ENCODE data around the gene CLK1.
"Not testable (repeated sequence)": the region's sequence is repeated elsewhere in the genome, so short reads cannot be mapped to it uniquely, and the experiment has no call there.

Gene CLK1

DNA sequence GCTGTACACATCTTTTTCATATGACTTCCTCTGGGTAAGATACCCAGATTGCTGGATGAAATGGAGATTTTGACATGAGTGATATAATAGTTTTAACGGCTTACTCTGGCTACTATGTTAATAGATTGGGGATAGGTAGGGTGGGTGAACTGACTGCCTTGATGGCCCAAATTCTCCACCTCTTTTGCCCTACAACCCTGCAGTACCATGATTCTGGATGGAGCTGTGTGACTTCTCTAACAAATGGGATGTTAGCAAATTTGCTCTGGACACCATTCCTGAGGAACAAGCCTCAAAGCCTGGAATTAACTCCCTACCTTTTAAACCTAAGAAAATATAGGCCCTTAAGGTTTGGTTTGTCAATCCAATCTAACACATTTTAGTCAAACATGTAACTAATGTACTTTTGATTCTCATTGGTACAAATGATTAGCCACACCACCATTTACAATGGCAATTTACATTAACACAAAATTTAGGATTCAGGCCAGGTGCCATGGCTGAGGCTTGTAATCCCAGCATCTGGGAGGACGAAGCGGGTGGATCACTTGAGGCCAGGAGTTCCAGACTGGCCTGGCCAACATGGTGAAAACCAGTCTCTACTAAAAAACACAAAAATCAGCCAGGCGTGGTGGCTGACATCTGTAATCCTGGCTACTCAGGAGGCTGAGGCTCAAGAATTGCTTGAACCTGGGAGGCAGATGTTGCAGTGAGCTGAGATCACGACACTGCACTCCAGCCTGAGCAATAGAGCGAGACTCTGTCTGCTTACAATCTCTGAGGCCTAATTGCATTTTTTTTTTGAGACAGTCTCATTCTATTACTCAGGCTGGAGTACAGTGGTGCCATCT is 12.8 kb downstream of the CLK1 start:
- no peak for DNase-seq (ENCODE audit: low spot score)

DNA sequence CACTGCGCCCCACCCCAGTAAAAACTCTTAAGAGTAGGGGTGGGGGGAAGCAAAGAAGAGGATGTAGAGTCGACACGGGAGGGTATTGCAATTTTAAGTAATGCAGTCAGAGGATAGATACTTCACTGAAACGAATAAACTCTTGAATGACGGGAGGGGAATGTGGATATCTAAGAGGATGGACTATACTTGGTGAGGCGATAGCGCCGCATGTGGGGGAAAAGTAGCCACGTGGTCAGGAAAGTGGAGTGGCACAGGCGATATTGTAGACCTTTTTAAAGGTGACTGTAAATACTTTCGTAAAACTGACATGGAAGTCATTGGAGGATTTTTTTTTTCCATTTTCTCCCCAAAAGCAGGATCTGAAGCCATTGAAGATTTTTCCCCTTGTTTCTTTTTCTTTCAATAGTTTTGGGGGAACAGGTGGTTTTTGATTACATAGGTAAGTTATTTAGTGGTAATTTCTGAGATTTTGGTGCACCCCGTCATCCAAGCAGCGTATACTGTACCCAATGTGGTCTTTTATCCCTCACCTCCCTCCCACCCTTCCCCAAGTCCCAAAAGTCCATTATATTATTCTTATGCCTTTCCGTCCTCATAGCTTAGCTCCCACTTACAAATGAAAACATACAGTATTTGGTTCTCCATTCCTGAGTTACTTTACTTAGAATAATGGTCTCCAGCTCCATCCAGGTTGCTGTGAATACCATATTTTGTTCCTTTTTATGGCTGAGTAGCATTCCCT is 13.8 kb downstream of the CLK1 start:
- no peak for DNase-seq (ENCODE audit: low spot score)

DNA sequence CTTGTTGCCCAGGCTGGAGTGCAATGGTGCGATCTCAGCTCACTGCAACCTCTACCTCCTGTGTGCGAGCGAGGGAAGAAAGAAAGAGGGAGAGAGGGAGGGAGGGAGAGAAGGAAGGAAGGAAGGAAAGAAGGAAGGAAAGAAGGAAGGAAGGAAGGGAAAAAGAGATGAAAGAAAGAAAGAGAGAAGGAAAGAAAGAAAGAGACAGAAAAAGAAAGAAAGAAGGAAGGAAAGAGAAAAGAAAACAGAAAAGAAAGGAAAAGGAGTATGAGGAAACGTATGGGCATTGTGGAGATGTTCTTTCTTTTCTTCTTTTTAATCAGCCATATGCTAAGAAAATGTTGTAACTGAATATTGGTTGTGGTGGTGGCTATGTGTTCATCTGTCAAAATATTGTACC is 16.5 kb downstream of the CLK1 start:
- no peak for DNase-seq (ENCODE audit: low spot score)

DNA sequence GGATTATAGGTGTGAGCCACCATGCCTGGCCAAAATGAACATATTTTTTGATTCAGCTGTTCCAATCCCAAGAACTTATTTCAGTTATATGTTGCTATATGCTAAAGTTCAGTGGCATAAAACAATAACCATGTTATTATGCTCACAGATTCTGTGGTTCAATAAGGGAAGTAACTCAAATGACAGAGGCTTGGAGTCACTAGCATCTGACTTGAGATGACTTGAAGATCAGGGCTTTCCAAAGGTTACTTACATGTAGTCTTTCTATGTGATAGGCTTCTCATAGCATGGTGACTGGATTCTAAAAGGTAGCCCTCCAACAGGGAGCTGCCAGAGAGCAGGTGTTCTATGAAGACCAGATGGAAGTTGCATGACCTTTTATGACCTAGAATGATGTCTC is 17.2 kb downstream of the CLK1 start:
- no peak for DNase-seq (ENCODE audit: low spot score)

DNA sequence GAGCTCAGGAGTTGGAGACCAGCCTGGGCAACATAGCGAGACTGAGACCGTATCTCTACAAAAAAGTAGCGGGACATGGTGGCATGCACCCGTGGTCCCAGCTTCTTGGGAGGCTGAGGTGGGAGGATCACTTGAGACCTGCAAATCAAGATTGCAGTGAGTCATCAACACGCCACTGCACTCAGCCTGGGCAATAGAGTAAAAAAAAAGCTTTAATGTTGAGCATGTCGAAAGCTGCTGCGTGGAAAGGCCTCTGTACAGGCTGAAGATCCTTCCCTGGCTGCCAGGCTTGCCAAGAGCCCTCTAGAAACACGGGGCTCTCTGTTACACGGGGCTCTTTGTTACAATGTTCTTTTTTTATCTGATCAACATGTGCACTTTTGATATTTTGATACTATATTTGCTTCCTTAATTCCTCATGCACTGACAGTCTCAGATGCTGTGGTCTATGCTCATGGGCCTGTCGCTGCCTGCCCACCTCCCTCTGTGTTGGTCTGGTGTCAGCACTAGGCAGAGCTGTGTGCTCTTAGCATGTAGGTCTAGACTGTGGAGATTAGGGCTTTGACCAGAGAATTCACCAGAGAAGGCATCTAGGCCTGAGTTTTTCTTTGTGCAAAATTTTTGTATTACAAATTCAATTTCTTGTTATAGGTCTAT is 18.7 kb downstream of the CLK1 start:
- no peak for DNase-seq (ENCODE audit: low spot score)

DNA sequence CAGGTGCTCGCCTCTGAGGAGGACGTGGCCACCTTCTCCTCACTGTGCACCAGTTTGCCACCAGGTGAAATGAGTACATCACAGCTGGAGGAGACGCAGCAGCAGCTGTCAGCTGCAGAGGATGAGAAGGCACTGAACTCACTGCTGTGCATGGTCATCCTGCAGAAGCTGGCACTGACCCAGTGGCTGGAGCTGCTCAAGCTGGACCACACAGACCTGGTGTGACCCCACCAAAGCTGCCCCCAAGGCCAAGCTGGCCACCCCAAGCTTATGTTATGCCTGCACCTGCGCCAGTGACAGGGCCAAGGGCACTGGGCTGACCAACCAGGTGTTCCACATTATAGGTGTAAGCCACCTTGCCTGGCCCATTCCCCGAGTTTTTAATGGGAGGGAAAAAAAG is 19.3 kb downstream of the CLK1 start:
- no peak for DNase-seq (ENCODE audit: low spot score)

DNA sequence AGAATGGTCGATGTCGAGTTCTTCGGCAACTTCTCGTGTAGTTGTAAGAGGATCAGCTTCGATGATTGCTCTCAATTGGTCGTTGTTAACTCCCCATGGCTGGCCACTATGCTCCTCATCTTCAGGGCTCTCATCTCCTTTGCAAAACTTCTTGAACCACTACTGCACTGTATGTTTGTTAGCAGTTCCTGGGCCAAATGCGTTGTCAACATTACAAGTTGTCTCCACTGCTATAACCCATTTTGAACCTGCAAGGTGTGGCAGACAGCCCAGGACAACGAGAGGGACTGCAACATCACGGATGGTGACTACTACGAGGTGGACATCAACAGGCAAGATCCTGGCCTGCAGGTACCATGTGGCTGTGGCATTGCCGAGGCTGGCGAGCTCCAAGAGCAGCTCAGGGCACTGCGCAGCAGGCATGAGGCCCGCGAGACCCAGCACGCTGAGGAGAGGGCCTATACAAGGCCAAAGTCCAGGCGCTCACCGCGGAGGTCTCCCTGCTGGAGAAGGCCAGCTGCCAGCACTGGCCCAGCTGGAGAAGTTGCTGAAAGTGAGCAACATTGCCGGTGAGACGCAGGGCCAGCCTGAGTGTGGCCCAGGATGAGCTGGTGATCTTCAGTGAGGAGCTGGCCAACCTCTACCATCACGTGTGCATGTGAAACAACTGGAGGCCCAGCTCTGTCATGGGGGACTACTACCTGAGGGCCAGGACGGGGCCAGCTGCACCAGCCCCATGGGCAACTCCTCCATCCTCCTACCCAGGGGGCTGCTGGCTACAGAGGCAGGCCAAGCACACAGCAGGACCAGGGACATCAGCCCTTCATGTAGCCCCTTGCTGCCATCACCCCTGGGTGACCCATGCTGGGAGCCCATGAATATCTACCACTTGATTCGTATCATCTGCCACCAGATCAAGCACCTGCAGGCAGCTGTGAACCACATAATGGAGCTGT is 20.2 kb downstream of the CLK1 start:
- no peak for DNase-seq (ENCODE audit: low spot score)

DNA sequence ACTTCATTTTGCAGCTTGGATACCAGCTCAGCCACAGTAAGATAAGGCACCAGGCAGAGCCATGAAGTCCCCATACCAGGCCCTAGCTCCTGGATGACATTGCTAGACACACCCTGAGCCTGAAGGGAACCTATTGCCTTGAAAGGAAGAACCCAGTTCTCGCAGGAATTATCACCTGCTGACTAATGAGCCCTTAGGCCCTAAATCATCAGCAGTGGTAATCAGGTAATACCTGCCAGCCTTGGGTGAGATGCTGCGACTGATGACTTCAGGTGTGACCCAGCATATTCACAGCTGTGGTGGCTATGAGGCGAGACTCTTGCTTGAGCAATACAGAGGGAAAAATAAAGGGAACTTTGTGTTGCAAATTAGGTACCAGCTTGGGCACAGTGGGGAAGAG is 24.9 kb downstream of the CLK1 start:
- DNase-seq (ENCODE audit: low spot score), result no peak

DNA sequence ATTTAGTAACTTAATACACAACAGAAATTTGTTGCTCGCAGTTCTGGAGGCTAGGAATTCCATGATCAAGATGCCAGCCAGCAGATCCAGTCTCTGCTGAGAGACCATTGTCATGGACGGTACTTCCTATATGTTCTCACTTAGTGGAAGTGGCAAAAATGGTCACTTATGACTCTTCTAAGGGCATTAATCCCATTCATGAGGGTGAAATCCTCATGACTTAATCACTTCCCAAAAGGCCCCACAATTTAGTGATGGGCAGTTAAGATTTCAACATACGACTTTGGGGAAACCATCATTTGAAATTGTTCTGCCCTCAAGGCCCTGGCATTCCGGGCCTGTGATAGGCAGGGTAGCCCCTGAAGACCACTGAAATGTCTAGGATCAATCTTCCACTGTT is 29.8 kb downstream of the CLK1 start:
- DNase-seq (ENCODE audit: low spot score), result no peak

DNA sequence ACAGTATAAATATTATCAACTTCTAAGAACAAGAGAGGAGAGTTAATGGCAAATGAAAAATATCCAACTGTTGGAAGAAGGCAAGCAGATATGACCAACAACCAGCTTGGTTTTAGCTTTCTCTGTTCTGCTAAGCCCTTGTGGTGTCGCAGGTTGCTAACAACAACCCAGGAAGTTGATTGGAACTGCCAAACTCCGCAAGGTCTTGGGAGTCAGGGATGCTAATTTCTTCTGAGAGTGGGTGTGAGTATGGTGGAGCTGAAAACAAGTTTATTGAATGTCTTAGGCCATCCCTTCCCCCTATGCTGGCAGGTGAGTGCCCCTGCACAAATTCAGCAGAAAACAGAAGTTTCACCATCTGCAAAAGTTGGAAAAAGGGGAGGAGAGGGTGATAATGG is 35.2 kb downstream of the CLK1 start:
- no peak for DNase-seq (ENCODE audit: low spot score)

DNA sequence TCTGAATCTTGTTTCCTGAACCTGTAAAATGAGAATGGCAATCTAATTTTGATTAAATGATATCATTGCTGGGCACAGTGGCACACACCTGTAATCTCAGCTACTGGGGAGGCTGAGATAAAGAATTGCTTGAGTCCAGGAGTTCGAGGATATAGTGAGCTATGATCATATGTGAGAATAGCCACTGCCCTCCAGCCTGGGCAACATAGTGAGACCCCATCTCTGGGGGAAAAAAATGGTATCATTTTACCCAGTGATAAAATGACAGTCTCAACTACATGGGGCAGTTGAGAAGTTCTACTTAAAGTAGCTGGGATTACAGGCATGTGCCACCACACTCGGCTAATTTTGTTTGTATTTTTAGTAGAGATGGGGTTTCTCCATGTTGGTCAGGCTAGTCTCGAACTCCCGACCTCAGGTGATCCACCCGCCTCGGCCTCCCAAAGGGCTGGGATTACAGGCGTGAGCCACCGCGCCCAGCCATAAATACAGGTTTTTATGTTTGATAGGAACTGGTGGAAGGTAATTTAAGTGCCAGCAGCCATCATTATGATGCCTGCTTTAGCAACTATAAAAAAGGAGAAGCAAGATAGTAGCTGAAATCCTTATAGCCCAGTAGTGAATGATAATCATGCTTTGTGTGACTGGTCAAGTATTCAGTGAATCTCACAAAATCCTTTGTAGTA is 35.7 kb downstream of the CLK1 start:
- no peak for DNase-seq (ENCODE audit: low spot score)

DNA sequence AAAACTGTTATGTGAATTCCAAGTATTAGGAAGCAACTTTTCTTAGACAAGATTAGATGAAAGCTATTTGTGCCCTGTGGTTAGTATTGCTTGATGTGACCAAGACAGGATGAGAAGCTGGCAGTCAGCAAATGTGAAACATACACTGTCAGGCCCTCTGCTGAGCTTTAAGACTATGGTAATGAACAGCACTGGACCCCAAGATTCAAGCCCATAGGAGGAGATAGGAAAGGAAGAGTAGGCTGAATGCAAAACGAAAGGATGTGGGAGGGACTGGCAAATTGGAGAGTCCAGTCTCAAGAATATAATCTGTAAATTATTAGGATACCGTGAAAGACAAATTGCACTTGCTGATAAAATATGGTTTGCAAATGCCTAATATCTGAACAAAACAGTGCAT is 36.4 kb downstream of the CLK1 start:
- no peak for DNase-seq (ENCODE audit: low spot score)

DNA sequence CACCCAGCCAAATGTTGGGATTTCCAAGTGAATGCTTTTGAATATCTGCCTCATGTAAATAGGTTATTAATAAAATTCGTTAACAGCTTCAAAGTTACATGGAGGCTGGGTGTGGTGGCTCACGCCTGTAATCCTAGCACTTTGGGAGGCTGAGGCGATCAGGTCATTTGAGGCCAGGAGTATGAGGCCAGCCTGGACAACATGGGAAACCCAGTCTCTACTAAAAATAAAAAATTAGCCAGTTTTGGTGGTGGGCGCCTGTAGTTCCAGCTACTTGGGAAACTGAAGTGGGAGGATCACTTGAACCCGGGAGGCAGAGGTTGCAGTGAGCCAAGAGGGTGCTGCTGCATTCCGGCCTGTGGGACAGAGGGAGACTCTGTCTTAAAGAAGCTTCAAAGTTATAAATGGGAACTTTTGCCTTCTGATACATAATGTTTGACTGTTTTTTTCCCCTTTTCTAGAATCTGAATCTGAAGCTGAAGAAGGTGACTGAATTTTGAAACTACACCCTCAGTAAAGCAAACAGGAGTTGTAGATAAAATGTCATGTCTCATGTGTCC is 42.7 kb downstream of the CLK1 start:
- no peak for DNase-seq (ENCODE audit: low spot score)

DNA sequence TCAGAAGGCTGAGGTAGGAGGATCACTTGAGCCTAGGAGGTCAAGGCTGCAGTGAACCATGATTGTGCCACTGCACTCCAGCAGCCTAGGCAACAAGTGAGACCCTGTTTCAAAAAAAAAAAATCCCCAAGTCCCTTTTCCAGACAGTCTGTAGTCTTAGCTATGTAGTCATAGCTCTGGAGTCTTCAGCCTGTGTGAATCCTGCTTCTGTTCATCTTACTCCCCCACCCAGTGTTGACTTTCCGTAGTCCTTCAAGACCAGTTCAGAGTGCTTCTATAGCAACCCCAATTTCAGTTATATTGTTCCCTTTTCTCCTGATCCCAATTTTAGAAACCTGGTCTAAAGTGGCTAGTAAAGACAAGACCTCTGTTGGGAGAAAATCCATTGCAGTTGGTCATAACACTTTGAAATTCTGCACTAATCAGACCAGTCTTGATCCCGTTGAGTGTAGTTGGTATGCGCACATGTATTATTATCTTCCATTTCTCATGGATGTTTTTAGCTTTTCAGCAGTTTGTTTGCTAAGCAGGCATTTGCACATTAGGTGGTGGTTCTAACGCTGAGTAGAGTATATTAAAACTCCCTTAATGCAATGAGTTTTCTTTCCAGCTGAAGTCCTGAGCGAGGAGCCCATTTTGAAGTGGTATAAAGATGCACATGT is 43.8 kb downstream of the CLK1 start:
- no peak for DNase-seq (ENCODE audit: low spot score)

DNA sequence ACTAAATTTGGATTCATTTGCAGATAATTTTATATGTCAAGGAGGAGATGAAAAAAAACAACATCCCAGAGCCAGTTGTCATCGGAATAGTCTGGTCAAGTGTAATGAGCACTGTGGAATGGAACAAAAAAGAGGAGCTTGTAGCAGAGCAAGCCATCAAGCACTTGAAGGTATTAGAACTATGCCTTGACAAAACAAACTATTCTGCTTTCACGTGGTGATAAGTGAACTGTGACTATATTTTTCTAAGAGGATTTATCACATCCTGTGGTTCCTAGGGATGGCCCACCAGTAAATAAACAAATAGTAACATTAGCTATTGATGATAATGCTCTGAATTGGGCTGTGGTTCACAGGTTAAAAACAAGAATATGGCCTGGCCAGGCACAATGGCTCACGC is 45.7 kb downstream of the CLK1 start:
- not testable (repeated sequence) for DNase-seq (ENCODE audit: low spot score)

DNA sequence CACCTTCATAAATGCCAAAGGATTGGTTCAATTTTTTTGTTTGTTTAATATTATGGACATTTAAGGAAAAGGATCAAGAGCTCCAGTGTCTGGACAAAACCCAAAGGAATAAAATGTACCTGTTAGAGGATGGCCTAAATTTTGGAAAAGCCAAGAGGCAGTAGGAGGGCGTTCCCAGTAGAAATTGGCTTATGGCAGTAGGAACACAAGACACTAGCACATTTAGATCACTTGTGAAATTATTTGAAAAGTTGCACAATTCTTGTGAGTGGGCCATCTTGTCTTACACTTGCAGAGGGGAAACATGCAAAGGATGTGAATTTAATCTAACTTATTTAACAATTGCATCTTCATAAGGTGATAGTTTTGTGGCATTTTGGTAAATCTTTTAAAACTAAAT is 49.5 kb downstream of the CLK1 start:
- no peak for DNase-seq (ENCODE audit: low spot score)

DNA sequence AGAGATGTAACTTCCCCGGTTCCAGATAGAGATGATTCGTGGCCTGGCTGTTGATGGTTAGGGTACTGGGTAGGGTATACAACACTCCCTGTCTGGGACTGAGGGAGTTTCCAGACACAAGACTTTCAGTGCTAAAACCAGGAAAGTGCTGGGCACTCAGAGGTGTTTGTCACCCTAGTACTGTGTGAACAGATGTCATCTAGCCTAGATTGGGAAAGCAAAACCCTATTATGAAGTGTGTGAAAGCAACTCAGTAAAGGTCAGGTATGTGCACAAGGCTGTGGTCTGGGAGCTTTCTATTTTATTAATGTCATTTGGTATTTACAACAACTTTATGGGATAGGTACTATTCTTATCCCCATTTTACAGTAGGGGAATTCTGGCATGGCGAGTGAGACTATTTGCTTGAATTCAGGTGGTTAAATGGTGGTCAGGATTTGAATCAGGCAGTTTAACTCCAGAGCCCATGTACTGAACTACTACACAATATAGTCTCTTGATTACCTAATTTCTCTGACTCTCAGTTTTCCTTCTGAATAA is 50.1 kb downstream of the CLK1 start:
- no peak for DNase-seq (ENCODE audit: low spot score)

DNA sequence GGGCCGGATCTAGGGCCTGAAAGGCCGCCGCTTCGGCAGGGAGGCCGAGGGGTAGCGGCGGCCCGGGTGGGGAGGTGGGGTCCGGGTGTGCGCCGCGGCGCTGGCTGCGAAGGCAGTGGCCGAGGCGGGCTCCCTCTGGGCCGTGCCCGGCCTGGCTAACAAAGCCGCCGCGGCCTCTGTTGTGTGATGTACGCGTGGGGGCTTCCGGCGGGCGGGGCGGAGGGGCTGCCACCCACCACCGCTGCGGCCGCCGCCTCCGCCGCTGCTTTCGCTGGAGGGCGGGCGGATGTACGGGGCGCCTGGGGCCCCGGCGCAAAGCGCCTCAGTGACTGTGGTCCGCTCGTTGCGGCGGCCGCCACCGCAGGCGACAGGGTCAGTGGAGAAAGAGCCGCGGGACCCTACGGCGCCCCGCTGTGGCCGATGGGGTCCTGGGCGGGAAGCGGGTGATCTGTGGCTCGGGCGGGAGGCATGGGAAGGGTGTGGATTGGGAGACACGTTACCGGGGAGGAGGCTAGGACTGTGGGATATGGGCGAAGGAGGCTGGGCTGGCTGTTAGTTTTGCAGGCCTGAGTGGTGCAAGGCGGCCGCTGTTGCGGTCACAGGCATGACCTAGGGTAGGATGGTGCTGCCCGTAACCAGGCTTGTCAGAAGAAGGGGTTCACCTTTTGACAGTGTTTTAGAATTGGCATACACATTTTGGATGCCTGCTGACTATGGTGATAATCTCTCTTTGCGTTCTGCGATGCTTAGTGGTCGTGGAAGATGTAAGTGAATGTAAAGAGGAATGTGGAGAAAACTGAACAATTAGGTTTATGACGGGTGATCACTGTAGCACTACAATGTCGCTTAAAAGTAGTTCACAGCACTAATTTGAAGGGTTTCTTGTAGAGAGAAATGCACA is 52.1 kb downstream of the CLK1 start:
- peak; percentile 51 for DNase-seq (ENCODE audit: low spot score)
